Nephron (organoid): ENCODE data around the gene CASS4.
"Not testable (repeated sequence)": the region's sequence is repeated elsewhere in the genome, so short reads cannot be mapped to it uniquely, and the experiment has no call there.

Source experiments
- H3K27ac Mint-ChIP-seq, 3 experiments: 2 replicates each; pipeline ENCODE4 v1.8.0; 2020; ENCODE audit warnings: mixed read lengths in 3 of 3, mild to moderate bottlenecking in 2 of 3, moderate library complexity in 1 of 3
- H3K27me3 Mint-ChIP-seq: 2 replicates; pipeline ENCODE4 v1.8.0; 2021; ENCODE audit warnings: low read depth, mild to moderate bottlenecking, moderate library complexity, mixed read lengths
- H3K36me3 Mint-ChIP-seq: 2 replicates; pipeline ENCODE4 v1.8.0; 2020; ENCODE audit warnings: low read depth, mixed read lengths
- H3K4me1 Mint-ChIP-seq: 2 replicates; pipeline ENCODE4 v1.8.0; 2020; ENCODE audit warnings: mixed read lengths
- H3K4me3 Mint-ChIP-seq, 3 experiments: 2 replicates each; pipeline ENCODE4 v1.8.0; 2020; ENCODE audit warnings: mild to moderate bottlenecking in 3 of 3, mixed read lengths in 3 of 3, moderate library complexity in 2 of 3
- H3K9me3 Mint-ChIP-seq: 2 replicates; pipeline ENCODE4 v1.8.0; 2020; ENCODE audit warnings: mixed read lengths
- TF ChIP-seq, protein P1 (sequence below), 3 experiments: fragments of 200-600 bp; sonication (generic); IDR thresholded peaks; one replicate each; pipeline ENCODE4 v1.5.0; 2021; ENCODE audit warnings: antibody characterized with exemption in 3 of 3; ENCODE audit not compliant: unreplicated experiment in 3 of 3

Gene CASS4

DNA sequence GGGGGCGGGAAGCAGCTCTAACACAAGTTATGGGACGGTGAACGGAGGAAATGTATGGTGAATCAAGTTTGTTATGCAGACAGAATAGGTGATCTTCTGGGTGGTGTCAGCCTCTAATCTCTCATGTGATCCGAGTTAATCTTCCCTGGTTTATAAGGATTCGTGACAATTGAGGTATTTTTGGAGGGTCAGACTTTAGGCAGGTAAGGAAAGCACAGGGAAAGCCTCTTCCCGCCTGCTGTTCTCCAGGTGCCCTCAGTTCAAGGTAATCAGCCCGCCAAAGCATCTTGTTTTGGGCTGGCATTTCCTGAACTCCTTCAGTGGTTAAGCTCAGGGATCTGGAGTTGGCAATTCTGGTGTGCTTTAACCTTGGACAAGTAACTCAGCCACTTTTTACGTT is 18.4 kb upstream of the CASS4 start:
- H3K4me3 Mint-ChIP-seq = no peak overlapping the region
- H3K4me1 Mint-ChIP-seq = peaks cover 20% of the 10 kb centered on the region
- no peaks in the 10 kb centered on the region for H3K27me3 Mint-ChIP-seq
- TF ChIP-seq, protein P1, sequence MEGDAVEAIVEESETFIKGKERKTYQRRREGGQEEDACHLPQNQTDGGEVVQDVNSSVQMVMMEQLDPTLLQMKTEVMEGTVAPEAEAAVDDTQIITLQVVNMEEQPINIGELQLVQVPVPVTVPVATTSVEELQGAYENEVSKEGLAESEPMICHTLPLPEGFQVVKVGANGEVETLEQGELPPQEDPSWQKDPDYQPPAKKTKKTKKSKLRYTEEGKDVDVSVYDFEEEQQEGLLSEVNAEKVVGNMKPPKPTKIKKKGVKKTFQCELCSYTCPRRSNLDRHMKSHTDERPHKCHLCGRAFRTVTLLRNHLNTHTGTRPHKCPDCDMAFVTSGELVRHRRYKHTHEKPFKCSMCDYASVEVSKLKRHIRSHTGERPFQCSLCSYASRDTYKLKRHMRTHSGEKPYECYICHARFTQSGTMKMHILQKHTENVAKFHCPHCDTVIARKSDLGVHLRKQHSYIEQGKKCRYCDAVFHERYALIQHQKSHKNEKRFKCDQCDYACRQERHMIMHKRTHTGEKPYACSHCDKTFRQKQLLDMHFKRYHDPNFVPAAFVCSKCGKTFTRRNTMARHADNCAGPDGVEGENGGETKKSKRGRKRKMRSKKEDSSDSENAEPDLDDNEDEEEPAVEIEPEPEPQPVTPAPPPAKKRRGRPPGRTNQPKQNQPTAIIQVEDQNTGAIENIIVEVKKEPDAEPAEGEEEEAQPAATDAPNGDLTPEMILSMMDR (IDR thresholded peaks at IDR 0.05; ENCODE audit: unreplicated experiment in 3 of 3) = no peak
- H3K27ac Mint-ChIP-seq = no peak overlapping the region
- H3K36me3 Mint-ChIP-seq = peaks cover 45% of the 10 kb centered on the region
- no peaks in the 10 kb centered on the region for H3K9me3 Mint-ChIP-seq

DNA sequence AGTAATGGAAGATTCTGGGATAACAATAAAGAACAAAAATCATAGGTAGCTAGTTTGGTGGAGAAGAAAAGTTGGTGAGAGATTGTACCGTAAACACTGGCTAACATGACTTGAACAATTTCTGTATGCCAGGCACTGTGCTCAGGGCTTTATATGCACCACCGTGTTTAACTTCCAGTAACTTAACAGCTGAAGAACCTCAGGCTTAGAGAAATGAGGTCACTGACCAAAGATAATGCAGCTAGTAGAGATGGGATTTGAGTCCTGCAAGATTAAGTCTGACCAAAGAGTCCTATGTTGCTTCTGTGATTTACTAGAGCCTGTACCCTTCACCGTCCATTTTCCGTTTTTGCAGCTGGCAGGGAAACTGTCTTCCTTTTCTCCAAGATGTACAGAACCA is 16.9 kb upstream of the CASS4 start:
- H3K36me3 Mint-ChIP-seq = peaks cover 45% of the 10 kb centered on the region
- H3K4me1 Mint-ChIP-seq = peaks cover 19% of the 10 kb centered on the region
- H3K27me3 Mint-ChIP-seq = no peaks in the 10 kb centered on the region
- no peak overlapping the region for H3K27ac Mint-ChIP-seq
- TF ChIP-seq, protein P1 (IDR thresholded peaks at IDR 0.05; ENCODE audit: unreplicated experiment in 3 of 3) = no peak
- H3K9me3 Mint-ChIP-seq = no peaks in the 10 kb centered on the region
- H3K4me3 Mint-ChIP-seq = peak overlapping the region in 2 of 3 experiments; percentile 13 to 67

DNA sequence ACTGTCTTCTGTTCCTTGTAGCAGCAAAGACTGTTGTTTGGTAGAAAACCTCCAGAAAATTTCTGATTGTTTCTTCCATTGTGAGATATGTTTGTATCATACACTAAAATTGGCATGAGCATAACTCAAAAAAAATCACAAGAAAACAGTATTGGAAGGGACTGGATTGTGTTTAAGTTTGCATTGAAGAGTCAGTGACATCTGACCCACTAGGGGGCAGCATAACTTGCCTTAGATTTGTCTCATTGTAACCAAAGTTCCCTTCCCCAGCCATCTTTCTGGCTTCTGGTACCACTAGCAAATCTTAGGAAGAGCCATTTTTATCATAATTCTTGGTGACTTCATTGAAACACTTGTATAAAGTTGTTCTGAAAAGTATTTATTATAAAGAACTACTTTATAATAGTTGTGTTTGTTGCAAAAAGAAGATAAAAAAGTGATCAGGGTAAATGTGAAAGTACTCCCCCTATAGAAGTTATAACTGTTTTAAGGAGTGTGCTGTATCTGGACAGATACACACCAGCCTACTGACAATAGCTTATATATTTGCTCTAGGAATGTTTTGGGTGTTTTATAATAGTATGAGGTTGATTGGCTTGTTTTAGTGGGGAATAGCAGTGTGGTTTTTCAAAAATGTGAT is 11.9 kb upstream of the CASS4 start:
- Mint-ChIP-seq H3K27ac (no peak overlapping the region), H3K4me3 (no peak overlapping the region), H3K4me1 (peaks cover 9% of the 10 kb centered on the region), H3K36me3 (peaks cover 79% of the 10 kb centered on the region), H3K9me3 (no peaks in the 10 kb centered on the region), H3K27me3 (no peaks in the 10 kb centered on the region)
- TF ChIP-seq, protein P1 (IDR thresholded peaks at IDR 0.05; ENCODE audit: unreplicated experiment in 3 of 3) = peak; percentile 68 to 86 (median 80)

DNA sequence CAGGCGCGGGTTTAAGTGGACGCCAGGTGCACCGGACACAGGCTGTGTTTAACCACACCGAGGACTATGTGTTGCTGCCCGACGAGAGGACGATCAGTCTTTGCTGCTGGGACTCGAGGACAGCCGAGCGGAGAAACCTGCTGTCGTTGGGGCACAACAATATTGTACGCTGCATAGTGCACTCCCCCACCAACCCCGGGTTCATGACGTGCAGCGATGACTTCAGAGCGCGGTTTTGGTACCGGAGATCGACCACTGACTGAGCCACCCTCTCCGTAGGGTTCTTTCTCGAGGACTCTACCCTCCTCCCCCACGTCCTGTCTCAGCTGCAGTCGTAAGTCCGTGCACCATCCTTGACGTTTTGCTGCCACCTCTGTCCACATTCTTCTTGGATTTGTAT is 8.6 kb upstream of the CASS4 start:
- H3K36me3 Mint-ChIP-seq = peaks cover 77% of the 10 kb centered on the region
- TF ChIP-seq, protein P1 (IDR thresholded peaks at IDR 0.05; ENCODE audit: unreplicated experiment in 3 of 3) = no peak
- peaks cover 9% of the 10 kb centered on the region for H3K4me1 Mint-ChIP-seq
- no peaks in the 10 kb centered on the region for H3K9me3 Mint-ChIP-seq
- H3K27me3 Mint-ChIP-seq = no peaks in the 10 kb centered on the region
- no peak overlapping the region for H3K4me3 Mint-ChIP-seq
- H3K27ac Mint-ChIP-seq = no peak overlapping the region

DNA sequence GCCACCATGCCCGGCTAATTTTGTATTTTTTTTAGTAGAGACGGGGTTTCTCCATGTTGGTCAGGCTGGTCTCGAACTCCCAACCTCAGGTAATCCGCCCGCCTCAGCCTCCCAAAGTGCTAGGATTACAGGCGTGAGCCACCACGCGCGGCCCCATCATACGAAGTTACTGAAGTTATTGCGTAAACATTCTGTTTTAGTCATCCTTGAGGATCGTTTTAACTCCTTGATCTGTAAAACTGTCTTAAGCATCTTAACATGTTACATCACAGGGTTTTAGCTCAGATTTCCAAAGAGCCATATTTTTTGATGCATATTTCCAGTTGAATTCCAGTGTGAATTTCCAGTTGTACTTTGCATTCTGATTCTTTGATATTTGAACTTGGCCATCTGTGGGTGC is 6.7 kb upstream of the CASS4 start:
- not testable (repeated sequence) for H3K27me3 Mint-ChIP-seq, H3K4me3 Mint-ChIP-seq, H3K9me3 Mint-ChIP-seq, H3K27ac Mint-ChIP-seq
- Mint-ChIP-seq H3K36me3 (peaks cover 69% of the 10 kb centered on the region), H3K4me1 (peaks cover 13% of the 10 kb centered on the region)

DNA sequence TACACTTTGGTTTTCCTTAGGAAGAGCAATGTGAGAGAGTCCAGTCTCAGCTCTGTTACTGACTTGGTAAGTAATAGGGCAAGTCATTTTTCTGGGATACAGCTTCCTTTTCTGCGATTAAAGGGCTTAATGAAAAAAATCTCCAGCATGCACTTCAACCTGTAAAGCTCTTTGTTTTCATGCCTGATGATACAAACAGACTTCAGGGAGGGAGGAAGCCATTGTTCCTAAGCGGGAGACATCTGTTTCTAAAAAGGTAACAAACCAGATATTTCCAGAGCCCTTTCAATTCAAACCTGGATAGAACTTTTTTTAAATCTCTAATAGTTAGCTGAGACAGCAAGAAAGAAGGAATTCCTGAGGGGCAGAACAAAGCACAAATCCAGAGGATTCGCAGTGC is 5.2 kb upstream of the CASS4 start:
- peaks cover 58% of the 10 kb centered on the region for H3K36me3 Mint-ChIP-seq
- H3K9me3 Mint-ChIP-seq = no peaks in the 10 kb centered on the region
- no peak overlapping the region for H3K27ac Mint-ChIP-seq
- peaks cover 18% of the 10 kb centered on the region for H3K4me1 Mint-ChIP-seq
- no peak overlapping the region for H3K4me3 Mint-ChIP-seq
- H3K27me3 Mint-ChIP-seq = no peaks in the 10 kb centered on the region
- TF ChIP-seq, protein P1 (IDR thresholded peaks at IDR 0.05; ENCODE audit: unreplicated experiment in 3 of 3) = no peak
